ENCODE results near the gene RPP21. TPM values are rescaled to one million over a fixed set of nuclear protein-coding genes. Genes with fewer than 3 reads are reported as not detected.

RPP21 gene
- total RNA-seq (2014; rRNA removed; shearing (Covaris generic)) = 87.2 and 103 TPM in 2 replicates

DNA sequence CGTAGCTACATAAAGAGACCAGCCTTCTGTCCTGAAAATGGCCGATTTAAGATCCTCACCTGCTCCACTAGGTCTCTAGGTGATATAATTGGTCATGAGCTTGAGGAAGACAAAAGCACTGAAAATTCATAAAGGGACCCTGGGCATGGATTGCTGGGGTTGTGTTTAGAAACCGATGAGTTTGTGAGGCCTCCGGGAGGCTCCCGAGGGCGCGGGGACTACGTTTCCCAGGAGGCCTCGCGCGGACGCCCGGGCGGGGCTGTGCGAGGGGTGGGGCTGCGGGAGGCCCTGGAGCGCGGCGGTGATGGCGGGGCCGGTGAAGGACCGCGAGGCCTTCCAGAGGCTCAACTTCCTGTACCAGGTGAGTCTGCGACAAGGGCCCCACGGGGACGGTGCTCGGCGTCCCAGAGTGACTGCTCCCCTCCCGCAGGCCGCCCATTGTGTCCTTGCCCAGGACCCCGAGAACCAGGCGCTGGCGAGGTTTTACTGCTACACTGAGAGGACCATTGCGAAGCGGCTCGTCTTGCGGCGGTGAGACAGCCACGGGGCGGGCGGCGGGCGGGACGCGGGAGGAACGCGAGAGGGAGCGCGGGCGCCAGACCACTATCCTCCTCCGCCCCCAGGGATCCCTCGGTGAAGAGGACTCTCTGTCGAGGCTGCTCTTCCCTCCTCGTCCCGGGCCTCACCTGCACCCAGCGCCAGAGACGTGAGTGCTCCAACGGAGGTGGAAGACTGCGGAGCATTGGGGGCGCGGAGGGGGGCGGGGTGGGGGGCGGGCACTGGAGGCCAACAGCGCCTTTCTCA, at the start of gene RPP21:
RPP21 (plus strand) TSS at position 289 of the 804 bp plus-strand sequence; CDS start at position 305, 16 bp downstream.
- H3K36me3 ChIP-seq (replicated peaks; ENCODE audit: control insufficient read depth, insufficient read depth, low read length) = peaks cover 6% of the 10 kb centered on the region
- H3K4me3 ChIP-seq (ENCODE audit: insufficient read depth, low read depth, low read length) = peak within 1 kb of the TSS; percentile 84
- H3K27me3 ChIP-seq (ENCODE audit: control insufficient read depth, insufficient read depth, low read length) = no peaks in the 10 kb centered on the region
- DNase-seq = peak; percentile 97

DNA sequence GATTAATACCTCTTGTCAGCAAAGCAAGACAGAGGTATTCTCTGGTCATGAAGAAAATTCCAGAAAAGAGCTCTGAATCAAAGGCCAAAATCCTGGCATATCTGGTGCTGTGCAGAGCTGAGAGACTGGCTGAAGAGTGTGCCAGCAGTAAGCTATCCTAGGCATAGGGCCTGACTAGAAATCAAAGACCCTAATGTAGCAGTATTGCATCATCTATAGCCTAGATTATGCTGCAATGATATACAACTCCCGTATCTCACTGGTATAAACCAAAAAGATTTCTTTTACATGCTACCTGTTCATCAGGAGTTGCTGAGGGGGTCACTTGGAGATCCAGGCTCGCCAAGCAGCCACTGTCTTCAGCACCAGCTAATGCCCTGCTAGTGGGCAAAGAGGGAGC, 49.1 kb upstream of the RPP21 start:
- no peak for DNase-seq
- H3K27me3 ChIP-seq (ENCODE audit: control insufficient read depth, insufficient read depth, low read length) = no peaks in the 10 kb centered on the region
- H3K36me3 ChIP-seq (replicated peaks; ENCODE audit: control insufficient read depth, insufficient read depth, low read length) = peaks cover 22% of the 10 kb centered on the region
- H3K4me3 ChIP-seq (ENCODE audit: insufficient read depth, low read depth, low read length) = no peak overlapping the region

DNA sequence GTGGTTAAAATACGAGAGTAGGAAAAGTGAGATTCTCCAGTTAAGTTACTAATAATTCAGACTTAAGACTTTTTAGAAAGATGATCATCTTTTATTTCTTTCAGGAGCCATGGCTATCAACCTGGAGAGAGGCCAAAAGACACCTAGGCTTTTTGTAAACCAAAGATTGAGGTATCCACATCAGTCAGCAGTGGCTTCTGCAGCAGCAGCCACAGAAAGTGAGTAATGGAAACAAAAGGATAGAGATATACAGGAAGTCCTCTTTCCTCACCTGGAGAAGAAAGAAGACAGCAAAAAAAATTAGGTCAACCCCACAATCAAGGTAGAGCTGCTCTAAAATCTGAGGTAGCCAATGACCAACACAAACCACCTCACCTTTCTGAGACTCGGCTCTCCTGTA, 41.0 kb upstream of the RPP21 start:
- no peak for DNase-seq
- Histone ChIP-seq H3K4me3 (ENCODE audit: insufficient read depth, low read depth, low read length) (no peak overlapping the region), H3K27me3 (ENCODE audit: control insufficient read depth, insufficient read depth, low read length) (no peaks in the 10 kb centered on the region), H3K36me3 (replicated peaks; ENCODE audit: control insufficient read depth, insufficient read depth, low read length) (peaks cover 2% of the 10 kb centered on the region; the same call in 1 of the 2 replicates)

DNA sequence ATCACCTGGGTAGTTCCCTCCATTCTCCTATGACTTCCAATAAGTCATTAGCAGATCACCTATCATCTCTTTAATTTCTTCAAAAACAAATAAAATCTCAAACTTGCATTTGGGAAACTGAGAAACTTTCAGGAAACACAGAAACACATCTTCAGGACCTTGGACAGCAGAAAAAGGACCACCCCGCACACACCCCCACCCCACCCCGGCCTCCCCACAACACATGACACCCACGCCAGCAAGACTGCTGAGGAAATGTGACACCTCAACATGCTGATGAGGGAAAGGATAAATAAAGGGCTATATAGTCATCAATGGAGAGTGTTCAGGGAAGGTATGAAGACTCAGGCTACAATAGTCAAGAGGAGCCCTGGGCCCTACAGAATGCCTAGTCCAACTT, 33.9 kb upstream of the RPP21 start:
- Histone ChIP-seq H3K27me3 (ENCODE audit: control insufficient read depth, insufficient read depth, low read length) (no peaks in the 10 kb centered on the region), H3K4me3 (ENCODE audit: insufficient read depth, low read depth, low read length) (no peak overlapping the region), H3K36me3 (replicated peaks; ENCODE audit: control insufficient read depth, insufficient read depth, low read length) (peaks cover 5% of the 10 kb centered on the region)
- no peak for DNase-seq

DNA sequence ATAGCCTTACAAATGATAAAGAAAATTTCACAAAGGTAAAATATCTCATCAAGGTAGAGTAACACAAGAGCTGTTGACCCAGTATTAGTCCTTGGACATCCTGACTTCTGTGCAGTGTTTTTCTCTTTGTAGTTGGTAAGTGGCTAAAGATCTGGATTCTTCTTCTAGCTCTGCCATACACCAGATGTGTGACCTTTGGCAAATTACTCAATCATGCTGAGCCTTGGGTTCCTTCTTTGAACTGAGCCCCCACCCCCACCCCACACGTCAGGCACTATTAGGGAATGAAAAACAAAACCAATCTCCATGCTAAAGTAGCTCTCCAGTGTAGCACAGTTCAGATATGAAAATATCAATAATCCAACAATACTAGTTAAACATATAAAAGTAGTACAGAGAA, 33.3 kb upstream of the RPP21 start:
- no peak for DNase-seq
- no peak overlapping the region for H3K4me3 ChIP-seq (ENCODE audit: insufficient read depth, low read depth, low read length)

DNA sequence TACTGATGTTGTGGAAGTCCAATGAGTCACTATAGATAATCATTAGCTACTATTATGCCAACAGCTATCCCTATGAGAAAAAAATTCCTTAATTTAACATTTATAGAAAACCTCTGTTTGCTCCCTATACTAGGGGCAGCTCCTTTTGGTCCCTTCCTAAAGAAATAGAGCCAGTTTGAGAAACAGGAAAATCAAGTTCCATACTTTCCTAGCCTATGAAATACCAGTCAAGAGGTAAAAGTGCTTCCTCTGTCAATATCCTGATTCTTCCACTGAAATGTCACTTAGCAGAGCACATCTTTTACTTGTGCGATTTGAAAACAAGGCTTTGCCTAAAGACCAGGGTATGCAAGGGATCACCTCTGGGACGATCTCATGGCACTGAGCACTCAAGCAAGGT, 32.7 kb upstream of the RPP21 start:
- H3K27me3 ChIP-seq (ENCODE audit: control insufficient read depth, insufficient read depth, low read length) = no peaks in the 10 kb centered on the region
- peaks cover 5% of the 10 kb centered on the region for H3K36me3 ChIP-seq (replicated peaks; ENCODE audit: control insufficient read depth, insufficient read depth, low read length)
- no peak overlapping the region for H3K4me3 ChIP-seq (ENCODE audit: insufficient read depth, low read depth, low read length)
- no peak for DNase-seq

More for the DNA sequence above, 33.3 kb upstream of the RPP21 start:
- H3K36me3 ChIP-seq (replicated peaks; ENCODE audit: control insufficient read depth, insufficient read depth, low read length) = peaks cover 5% of the 10 kb centered on the region
- no peaks in the 10 kb centered on the region for H3K27me3 ChIP-seq (ENCODE audit: control insufficient read depth, insufficient read depth, low read length)

DNA sequence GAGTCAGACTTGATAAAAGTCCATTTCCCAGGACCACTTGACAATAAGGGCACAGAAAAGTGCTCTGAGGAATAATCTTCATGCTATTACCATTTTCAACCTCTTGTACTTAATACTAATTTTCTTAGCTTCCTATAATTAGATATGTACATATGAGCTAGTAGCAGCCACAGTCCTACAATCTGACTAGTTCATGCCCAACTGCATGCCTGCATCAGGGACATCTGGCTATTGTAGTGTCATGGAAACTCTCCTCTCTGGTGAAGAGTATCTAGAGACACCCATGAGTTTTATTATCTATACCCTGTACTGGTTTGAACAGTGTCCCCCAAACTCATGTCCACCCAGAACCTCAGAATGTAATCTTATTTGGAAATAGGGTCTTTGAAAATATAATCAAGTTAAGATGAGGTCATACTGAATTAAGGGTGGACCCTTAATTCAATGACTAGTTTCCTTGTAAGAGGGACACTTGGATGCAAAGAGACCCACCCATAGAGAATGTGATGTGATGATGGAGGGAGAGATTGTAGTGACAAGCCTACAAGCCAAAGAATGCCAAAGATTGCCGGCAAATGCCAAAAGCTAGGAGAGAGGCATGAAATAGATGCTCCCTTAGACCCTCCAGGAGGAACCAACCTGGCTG, 32.2 kb upstream of the RPP21 start:
- Histone ChIP-seq H3K4me3 (ENCODE audit: insufficient read depth, low read depth, low read length) (no peak overlapping the region), H3K36me3 (replicated peaks; ENCODE audit: control insufficient read depth, insufficient read depth, low read length) (peaks cover 5% of the 10 kb centered on the region), H3K27me3 (ENCODE audit: control insufficient read depth, insufficient read depth, low read length) (no peaks in the 10 kb centered on the region)
- DNase-seq = no peak

DNA sequence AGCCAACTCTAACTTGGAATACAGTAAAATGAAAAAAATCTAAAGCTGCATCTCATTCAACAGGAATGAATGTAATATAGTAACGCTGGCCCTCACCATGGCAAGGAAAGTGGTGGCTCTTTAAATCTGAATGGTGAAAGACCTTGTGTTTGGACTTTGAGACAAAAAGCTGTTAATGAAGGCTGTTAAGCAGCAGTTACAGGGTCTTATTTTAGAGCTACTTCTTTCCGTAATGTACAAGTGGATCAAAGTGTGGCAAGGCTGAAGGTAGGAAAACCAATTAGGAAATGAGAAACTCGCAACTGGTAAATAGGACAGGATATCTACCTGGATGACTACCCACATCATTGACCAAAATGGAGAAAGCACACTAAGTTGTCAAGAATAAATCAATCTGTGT, 29.8 kb upstream of the RPP21 start:
- DNase-seq = no peak
- Histone ChIP-seq H3K36me3 (replicated peaks; ENCODE audit: control insufficient read depth, insufficient read depth, low read length) (peaks cover 4% of the 10 kb centered on the region), H3K27me3 (ENCODE audit: control insufficient read depth, insufficient read depth, low read length) (no peaks in the 10 kb centered on the region), H3K4me3 (ENCODE audit: insufficient read depth, low read depth, low read length) (no peak overlapping the region)

DNA sequence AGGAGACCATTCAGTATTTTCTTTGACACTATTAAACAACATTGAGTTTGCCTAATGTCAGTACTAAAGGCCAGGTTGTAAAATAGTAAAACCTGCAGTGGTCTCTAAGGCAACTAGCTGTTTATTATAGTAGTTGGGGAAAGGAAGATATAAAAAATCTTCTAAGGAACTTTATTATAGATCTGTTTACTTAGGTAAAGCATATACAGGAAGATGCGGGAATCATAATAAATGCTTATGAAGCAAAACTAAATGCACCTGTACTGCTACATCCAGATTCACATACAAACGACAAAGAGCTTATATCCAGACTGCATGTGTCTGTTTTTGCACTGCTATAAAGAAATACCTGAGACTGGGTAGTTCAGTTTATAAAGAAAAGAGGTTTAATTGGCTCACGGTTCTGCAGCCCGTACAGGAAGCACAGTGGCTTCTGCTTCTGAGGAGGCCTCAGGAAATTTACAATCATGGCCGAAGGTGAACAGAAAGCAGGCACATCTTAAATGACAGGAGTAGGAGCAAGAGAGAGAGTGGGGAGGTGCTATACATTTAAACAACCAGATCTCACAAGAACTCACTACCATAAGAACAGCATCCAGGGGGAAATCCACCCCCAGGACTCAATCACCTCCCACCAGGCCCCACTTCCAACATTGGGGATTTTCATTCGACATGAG, 26.9 kb upstream of the RPP21 start:
- peaks cover 4% of the 10 kb centered on the region for H3K36me3 ChIP-seq (replicated peaks; ENCODE audit: control insufficient read depth, insufficient read depth, low read length)
- no peaks in the 10 kb centered on the region for H3K27me3 ChIP-seq (ENCODE audit: control insufficient read depth, insufficient read depth, low read length)
- no peak overlapping the region for H3K4me3 ChIP-seq (ENCODE audit: insufficient read depth, low read depth, low read length)
- no peak for DNase-seq

DNA sequence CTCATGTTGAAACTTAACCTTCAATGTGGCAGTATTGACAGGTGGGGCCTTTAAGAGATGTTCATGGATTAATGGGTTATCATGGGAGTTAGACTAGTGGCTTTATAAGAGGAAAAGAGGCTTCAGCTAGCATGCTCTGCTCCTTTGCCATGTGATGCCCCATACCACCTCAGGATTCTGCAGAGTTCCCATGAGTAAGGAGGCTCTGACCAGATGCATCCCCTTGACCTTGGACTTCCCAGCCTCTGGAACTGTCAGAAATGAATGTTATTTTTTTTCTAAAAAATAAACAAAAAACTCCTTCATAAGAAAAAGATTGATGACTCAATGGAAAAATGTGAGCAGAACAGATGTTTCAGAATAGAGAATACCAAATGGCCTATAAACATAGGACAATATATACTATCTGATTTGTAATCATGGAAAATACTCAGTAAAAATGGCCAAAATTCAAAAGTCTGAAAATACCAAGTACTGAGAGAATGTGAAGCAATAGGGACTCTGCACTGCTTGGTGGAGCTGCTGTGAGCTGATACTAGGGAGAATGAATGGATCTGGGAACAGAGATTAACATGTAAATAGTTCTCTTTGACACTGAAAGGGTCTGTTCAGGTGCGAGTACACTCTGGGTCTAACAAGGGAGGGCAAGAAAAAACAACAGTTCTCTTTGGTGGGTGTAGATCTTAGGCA, 25.7 kb upstream of the RPP21 start:
- DNase-seq = peak; percentile 27
- no peaks in the 10 kb centered on the region for H3K27me3 ChIP-seq (ENCODE audit: control insufficient read depth, insufficient read depth, low read length)
- no peak overlapping the region for H3K4me3 ChIP-seq (ENCODE audit: insufficient read depth, low read depth, low read length)
- no peaks in the 10 kb centered on the region; the same call in none of the 2 replicates for H3K36me3 ChIP-seq (replicated peaks; ENCODE audit: control insufficient read depth, insufficient read depth, low read length)

DNA sequence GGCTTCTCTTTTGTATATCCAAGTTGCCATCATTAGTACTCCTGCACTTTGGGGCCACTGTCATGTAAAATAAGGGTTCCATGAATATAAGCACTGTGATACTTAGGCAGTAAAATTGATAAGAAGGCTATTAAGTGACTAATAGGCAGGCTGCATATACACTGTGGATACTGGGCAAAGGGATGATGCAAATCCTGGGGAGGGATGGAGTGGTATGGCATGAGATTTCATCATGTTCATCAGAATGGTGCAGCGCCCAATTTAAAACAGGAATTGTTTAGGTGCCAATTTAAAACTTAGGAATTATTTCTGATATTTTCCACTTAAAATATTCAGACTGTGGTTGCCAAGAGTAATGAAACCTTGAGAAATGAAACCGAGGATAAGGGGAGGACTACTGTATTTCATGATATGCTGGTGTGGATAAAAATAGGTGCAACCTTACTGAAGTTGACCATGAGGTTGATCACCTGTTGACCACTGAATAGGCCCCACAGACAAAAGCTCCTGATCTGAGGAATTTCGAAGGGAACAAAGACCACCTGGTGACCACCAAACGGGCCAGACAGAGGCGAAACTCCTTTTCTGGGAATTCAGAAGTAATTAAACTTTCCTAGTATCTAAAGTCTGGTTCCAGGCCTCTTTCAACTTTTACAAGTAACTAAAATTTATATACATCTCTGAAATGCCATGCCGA, 23.1 kb upstream of the RPP21 start:
- Histone ChIP-seq H3K4me3 (ENCODE audit: insufficient read depth, low read depth, low read length) (no peak overlapping the region), H3K27me3 (ENCODE audit: control insufficient read depth, insufficient read depth, low read length) (no peaks in the 10 kb centered on the region), H3K36me3 (replicated peaks; ENCODE audit: control insufficient read depth, insufficient read depth, low read length) (no peaks in the 10 kb centered on the region; the same call in 1 of the 2 replicates)
- DNase-seq = no peak

DNA sequence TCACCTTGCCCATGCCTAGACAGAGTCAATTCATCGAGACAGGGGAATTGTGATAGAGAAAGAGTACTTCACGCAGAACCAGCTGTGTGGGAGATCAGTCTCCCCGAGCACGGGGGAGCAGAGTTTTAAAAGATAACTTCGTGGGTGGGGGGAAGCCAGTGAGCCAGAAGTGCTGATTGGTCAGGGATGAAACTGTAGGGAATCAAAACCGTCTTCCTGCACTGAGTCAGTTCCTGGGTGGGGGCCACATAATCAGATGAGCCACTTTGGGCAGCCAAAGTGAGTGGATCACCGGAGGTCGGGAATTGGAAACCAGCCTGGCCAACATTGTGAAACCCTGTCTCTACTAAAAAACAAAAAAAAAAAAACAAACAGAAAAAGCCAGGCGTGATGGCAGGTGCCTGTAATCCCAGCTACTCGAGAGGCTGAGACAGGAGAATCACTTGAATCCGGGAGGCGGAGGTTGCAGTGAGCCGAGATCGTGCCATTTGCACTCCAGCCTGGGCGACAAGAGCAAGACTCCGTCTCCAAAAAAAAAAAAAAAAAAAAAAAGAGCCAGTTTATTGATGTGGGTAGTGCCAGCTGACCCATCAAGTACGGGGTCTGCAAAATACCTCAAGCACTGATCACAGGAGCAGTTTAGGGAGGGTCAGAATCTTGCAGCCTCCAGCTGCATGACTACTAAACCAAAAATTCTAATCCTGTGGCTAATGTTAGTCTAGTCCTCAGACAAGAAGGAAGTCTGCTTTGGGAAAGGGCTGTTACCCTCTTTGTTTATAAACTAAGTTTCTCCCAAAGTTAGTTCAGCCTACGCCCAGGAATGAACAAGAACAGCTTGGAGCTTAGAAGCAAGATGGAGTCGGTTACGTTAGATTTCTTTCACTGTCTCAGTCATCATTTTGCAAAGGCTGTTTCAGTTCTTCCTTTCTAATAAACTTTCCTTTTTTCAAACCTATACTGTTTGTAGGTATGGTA, 22.1 kb upstream of the RPP21 start:
- Histone ChIP-seq H3K27me3 (ENCODE audit: control insufficient read depth, insufficient read depth, low read length) (no peaks in the 10 kb centered on the region), H3K4me3 (ENCODE audit: insufficient read depth, low read depth, low read length) (no peak overlapping the region), H3K36me3 (replicated peaks; ENCODE audit: control insufficient read depth, insufficient read depth, low read length) (no peaks in the 10 kb centered on the region; the same call in 1 of the 2 replicates)
- no peak for DNase-seq

DNA sequence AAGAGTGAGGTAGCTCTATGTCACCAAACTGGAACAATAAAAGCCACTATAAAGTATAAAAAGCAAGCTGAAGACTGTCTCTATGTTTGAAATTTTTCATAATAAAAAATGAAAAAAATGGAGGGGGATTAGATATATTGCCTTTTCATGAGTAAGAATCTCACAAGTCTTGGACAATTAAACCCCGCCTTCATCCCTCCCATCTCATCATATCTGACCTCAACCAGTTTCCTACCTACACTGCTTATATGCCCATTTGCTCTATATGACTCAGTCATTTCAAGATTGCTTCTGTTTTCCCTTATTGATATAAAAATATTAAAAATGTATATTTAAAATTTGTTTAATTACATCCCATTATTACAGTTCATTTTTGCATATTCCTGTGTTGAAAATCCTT, 21.1 kb upstream of the RPP21 start:
- no peak overlapping the region for H3K4me3 ChIP-seq (ENCODE audit: insufficient read depth, low read depth, low read length)
- H3K36me3 ChIP-seq (replicated peaks; ENCODE audit: control insufficient read depth, insufficient read depth, low read length) = no peaks in the 10 kb centered on the region; the same call in 1 of the 2 replicates
- no peaks in the 10 kb centered on the region for H3K27me3 ChIP-seq (ENCODE audit: control insufficient read depth, insufficient read depth, low read length)
- no peak for DNase-seq

Data from H7 (cell line).